ENCODE measurements around the gene SETD7.
"Not testable (repeated sequence)": the region's sequence is repeated elsewhere in the genome, so short reads cannot be mapped to it uniquely, and the experiment has no call there.

DNA sequence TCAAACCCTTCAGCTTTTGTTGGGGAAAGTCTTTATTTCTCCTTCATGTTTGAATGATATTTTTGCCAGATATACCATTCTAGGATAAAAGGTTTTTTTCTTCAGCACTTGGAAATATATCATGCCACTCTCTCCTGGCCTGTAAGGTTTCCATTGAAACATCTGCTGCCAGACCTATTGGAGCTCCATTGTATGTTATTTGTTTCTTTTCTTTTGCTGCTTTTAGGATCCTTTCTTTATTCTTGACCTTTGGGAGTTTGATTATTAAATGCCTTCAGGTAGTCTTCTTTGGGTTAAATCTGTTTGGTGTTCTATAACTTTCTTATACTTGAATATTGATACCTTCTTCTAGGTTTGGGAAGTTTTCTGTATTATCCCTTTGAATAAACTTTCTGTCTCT lies 87.3 kb downstream of the SETD7 start:
- TF ChIP-seq TAF1 (IDR thresholded peaks at IDR 0.05; ENCODE audit: borderline replicate concordance, low read depth, low read length); POLR2AphosphoS5 (IDR thresholded peaks at IDR 0.05; ENCODE audit: low read depth, low read length): not testable (repeated sequence)
